Esophagus squamous epithelium (tissue), 4 donors: ENCODE results near the gene TXNRD1.

Experiments used
- POLR2A ChIP-seq, 4 donors: fragments of 450-650 bp; IDR thresholded peaks; one replicate each; pipeline ENCODE4 v1.6.1; 2017; ENCODE audit warnings: antibody characterized with exemption in 4 of 4, mild to moderate bottlenecking in 4 of 4, moderate library complexity in 3 of 4
- TF ChIP-seq, protein P1 (sequence below), 6 experiments: fragments of 450-650 bp in 4 of 6; fragments of 200-600 bp in 2 of 6; sonication (generic) in 2 of 6; IDR thresholded peaks; one replicate each; pipeline ENCODE4 v1.5.1; 2016 to 2019; ENCODE audit warnings: antibody characterized with exemption in 6 of 6, mild to moderate bottlenecking in 4 of 6, moderate library complexity in 4 of 6

GRCh38 chr12:104299842-104300481, 84.4 kb downstream of the TXNRD1 start:
- TF ChIP-seq, protein P1, sequence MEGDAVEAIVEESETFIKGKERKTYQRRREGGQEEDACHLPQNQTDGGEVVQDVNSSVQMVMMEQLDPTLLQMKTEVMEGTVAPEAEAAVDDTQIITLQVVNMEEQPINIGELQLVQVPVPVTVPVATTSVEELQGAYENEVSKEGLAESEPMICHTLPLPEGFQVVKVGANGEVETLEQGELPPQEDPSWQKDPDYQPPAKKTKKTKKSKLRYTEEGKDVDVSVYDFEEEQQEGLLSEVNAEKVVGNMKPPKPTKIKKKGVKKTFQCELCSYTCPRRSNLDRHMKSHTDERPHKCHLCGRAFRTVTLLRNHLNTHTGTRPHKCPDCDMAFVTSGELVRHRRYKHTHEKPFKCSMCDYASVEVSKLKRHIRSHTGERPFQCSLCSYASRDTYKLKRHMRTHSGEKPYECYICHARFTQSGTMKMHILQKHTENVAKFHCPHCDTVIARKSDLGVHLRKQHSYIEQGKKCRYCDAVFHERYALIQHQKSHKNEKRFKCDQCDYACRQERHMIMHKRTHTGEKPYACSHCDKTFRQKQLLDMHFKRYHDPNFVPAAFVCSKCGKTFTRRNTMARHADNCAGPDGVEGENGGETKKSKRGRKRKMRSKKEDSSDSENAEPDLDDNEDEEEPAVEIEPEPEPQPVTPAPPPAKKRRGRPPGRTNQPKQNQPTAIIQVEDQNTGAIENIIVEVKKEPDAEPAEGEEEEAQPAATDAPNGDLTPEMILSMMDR (IDR thresholded peaks at IDR 0.05): no peak
- TF ChIP-seq POLR2A (IDR thresholded peaks at IDR 0.05): no peak
